ENCODE results near the gene IER2. TPM values are rescaled to one million over a fixed set of nuclear protein-coding genes. Genes with fewer than 3 reads are reported as not detected.

IER2 gene, protein sequence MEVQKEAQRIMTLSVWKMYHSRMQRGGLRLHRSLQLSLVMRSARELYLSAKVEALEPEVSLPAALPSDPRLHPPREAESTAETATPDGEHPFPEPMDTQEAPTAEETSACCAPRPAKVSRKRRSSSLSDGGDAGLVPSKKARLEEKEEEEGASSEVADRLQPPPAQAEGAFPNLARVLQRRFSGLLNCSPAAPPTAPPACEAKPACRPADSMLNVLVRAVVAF
- total RNA-seq (2014; rRNA removed; shearing (Covaris generic); ENCODE audit: low replicate concordance): 39.0 and 80.1 TPM in 2 replicates

DNA sequence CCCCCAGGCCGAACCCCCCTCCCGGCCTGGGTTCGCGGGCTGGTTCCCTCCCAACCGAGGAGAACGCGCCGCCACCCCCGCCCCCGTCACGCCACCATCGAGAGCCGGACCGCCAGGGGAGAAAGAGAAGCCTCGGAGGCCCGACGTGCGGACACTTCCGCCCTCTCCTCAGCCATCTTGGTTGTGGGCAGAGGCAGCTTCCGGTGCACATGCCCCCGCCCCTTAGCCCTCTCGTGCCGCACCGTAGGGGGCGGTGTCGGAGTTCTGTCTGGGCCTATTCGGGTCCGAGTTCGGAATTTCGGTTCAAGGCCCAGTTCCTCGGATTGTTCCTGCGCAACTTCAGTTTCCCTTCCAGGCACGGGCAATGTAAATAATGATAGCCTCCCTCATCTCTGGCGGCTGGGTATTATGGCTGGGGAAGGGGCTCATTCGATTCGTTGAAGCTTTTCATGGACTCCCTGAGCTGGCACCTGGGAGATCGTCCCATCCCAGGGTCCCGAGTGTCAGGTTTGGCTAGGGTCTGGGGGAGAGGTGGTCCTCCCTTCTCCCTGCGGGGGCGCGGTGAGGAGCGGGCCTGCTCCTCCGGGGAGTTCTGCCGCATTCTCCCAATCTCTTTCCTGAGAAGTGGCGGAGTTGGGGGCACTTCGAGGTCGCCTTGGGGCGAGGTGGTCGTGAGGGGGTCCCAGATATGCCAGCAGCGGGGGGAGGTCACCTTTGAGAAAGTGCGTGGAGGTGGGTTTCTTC is at the start of gene IER2, which contains the start of gene STX10:
Gene IER2 (plus strand): TSS at position 225 of the 744 bp plus-strand sequence. CDS start 2,776 bp downstream, outside the sequence.
Gene STX10 (minus strand): TSS at position 189 of the 744 bp plus-strand sequence. CDS start 202 bp downstream, outside the sequence.
- Histone ChIP-seq H3K9me3 (no peaks in the 10 kb centered on the region), H3K4me3 (peak within 1 kb of the TSS; percentile 92), H3K36me3 (peaks cover 52% of the 10 kb centered on the region), H3K27me3 (no peaks in the 10 kb centered on the region)
- peak; percentile 100 for DNase-seq

DNA sequence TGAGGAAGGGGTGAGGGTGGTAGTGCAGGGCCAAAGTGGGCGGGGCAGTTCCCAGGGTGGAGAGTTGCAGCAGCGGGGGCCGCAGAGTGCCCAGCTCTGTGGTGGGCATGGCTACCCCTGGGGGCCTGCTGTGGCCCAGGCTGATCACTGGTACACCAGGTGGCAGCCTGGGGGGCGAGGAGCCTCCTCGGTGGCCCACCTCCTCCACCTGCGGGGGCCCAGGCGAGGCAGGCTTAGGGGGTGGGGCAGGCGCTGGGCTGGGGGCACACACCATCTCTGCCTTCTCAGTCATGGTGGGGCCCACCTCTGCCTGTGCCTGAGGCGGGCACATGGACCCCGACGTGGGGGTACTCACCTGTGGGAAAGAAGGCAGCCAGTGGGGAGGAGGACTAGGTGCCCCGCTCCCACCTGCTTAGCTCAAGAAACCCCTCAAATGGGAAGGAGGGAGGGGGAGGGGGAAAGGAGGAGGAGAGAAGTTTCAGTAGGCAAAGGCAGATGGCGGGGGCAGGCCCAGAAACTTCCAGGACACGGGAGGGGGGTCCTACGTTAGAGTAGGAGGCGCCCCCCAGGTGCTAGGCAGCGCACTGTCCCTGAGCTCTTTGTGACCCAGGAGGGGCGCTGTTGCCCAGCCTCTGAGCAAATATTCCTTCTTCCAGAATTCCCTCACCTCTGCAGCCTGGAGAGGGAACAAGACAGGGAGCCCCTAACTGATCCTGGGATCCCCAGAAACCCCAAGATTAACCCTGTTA is 49.2 kb upstream of the IER2 start:
- Histone ChIP-seq H3K27me3 (no peaks in the 10 kb centered on the region), H3K36me3 (peaks cover 65% of the 10 kb centered on the region), H3K4me3 (no peak overlapping the region), H3K9me3 (no peaks in the 10 kb centered on the region)
- no peak for DNase-seq

DNA sequence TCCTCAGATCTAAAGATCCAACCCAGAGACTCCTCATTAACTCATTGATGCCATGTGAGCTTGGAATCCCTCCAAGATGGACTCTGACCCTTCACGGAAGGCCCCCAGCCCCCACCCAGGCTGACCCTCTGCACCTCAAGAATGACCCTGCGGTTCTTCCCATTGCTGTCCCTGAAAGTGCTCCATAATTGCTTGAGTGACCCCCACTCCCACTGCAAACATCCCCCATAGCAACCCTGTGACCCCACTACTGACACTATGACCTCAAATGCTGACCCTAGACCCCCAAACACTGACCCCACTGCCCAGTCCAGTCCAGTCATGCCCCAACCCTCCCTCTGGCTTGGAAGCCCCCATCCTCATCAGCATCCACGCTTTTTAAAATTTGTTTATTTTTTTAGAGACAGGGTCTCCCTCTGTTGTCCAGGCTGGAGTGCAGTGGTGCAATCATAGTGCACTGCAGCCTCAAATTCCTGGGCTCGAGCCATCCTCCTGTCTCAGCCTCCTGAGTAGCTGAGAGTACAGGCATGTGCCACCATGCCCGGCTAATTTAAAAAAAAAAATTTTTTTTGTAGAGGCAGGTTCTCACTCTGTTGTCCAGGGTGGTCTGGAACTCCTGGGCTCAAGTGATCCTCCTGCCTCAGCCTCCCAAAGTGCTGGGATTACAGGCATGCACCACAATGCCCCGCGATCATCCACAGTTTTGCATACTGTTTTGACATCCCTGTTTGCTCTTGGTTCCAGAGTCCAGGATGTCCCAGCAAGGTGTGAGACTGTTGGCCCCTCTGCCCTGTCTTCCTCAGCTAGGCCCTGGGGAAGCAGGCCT is 48.4 kb upstream of the IER2 start:
- H3K4me3 ChIP-seq: no peak overlapping the region
- DNase-seq: no peak
- H3K9me3 ChIP-seq: no peaks in the 10 kb centered on the region

DNA sequence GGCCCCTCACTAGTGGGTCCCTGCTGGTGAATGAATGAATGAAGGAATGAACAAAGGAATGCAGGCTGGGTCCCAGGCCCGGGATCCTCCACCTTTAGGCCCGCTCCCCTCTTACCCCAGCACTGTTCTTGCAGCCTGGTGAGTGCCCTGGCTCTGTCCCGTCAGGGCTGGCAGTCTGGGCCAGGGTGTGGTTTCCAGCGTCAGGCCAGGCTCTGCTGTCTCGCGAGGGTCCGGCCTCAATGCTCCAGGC is 47.9 kb upstream of the IER2 start:
- Histone ChIP-seq H3K27me3 (no peaks in the 10 kb centered on the region), H3K4me3 (no peak overlapping the region), H3K9me3 (no peaks in the 10 kb centered on the region), H3K36me3 (peaks cover 71% of the 10 kb centered on the region)
- DNase-seq: no peak

More for the DNA sequence above, 48.4 kb upstream of the IER2 start:
- no peaks in the 10 kb centered on the region for H3K27me3 ChIP-seq
- peaks cover 69% of the 10 kb centered on the region for H3K36me3 ChIP-seq

DNA sequence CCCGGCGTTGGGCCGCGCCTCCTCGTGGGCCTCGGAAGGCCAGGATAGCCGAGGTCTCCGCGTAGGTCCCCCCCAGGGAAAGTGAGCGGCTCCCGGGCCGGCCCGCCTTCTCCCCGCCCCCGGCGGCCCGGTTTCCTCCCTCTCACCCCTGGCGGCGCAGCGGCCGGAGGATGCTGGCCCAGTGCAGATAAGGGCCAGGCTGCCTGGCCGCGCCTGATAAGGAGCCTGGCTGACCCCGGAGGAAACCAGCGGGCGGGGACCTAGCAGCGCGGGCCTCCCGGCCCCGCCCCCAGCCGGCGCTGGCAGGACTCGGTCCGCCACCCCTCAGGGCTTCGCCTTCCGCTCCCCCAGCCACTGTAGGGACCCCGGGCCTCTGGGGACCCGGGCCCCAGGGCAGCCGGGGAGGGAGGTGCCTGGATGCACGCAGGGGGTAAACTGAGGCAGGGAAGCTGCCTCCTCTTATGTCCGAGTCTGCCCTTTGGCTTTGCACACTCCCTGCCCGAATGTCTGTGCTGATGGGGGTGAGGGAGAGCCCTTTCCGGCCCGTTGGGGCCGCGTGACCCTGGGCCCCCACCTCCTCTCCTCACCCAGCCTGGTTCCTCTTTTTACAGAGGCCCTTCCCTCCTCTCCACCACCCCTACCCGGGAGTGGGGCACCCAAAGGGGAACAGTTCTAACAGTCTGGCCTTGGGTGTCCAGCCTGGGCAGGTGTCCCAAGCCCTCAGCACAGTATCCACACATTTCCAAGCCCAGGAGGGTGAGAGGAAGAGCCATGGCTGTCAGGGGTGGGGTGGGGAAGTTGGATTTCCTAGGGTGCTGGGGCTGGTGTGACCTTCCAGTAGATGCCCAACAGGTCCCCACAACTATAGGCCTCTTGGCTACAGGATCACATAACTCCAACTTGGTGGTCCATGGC is 47.3 kb upstream of the IER2 start, which contains the start of gene LYL1:
Gene LYL1 (minus strand): TSS at position 193 of the 915 bp plus-strand sequence. CDS start 1,687 bp downstream, outside the sequence.
- Histone ChIP-seq H3K9me3 (no peaks in the 10 kb centered on the region), H3K27me3 (no peaks in the 10 kb centered on the region), H3K36me3 (peaks cover 73% of the 10 kb centered on the region), H3K4me3 (no peak within 1 kb of the TSS)
- DNase-seq: no peak

DNA sequence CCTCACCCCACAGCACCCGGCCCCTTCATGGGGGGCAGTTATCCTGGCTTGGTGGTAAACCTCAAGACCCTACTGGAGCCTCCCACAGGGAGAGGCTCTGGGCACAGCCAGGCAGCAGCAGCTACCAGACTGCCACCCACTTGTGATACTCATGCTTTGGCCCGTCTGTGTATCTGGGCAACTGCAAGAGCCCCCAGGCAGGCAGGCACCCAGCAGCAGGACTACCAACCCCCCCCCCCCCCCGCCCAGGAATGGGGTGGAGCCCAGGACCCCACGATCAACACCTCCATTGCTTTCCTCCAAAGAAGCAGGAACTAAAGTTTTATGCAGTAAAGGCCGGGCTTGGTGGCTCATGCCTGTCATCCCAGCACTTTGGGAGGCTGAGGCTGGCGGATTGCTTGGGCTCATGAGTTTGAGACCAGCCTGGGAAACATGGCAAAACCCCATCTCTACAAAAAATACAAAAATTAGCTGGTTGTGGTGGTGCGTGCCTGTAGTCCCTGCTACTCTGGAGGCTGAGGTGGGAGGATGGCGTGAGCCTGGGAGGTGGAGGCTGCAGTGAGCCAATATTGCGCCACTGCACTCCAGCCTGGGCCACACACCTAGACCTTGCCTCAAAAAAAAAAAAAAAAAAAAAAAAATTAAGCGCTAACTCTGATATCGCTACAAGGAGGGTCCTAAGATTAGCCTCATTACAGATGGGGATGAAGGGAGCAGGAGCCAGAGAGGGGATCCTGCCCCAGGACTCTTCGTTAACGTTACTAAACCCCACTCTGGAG is 46.4 kb upstream of the IER2 start:
- H3K9me3 ChIP-seq: no peaks in the 10 kb centered on the region
- no peak overlapping the region for H3K4me3 ChIP-seq
- no peak for DNase-seq
- H3K36me3 ChIP-seq: peaks cover 75% of the 10 kb centered on the region
- H3K27me3 ChIP-seq: no peaks in the 10 kb centered on the region

DNA sequence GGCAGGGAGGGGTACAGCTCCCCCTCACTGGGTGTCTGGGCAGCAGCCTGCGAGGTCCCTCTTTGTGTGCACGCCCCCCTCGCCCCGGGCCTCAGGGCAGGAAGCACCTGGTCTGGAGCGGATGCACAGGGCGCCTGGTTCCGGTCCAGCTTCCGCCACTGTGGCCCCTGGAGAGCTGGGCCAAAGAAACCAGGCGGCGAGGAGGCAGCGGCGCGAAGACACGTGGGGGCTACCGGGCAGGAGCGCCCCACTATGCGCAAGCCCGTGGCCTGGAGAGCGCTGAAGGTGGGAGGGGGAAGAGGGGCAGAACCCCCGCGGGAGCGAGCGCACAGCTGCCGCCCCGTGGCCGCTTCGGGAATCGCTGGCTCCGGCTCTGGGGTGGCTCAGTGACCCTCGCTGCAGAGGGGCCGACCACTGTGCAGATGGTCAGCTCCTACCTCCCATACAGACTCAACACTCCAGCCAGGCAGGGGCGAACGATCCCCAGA is 45.8 kb upstream of the IER2 start:
- no peaks in the 10 kb centered on the region for H3K9me3 ChIP-seq
- H3K27me3 ChIP-seq: no peaks in the 10 kb centered on the region
- DNase-seq: no peak
- no peak overlapping the region for H3K4me3 ChIP-seq
- H3K36me3 ChIP-seq: peaks cover 77% of the 10 kb centered on the region

DNA sequence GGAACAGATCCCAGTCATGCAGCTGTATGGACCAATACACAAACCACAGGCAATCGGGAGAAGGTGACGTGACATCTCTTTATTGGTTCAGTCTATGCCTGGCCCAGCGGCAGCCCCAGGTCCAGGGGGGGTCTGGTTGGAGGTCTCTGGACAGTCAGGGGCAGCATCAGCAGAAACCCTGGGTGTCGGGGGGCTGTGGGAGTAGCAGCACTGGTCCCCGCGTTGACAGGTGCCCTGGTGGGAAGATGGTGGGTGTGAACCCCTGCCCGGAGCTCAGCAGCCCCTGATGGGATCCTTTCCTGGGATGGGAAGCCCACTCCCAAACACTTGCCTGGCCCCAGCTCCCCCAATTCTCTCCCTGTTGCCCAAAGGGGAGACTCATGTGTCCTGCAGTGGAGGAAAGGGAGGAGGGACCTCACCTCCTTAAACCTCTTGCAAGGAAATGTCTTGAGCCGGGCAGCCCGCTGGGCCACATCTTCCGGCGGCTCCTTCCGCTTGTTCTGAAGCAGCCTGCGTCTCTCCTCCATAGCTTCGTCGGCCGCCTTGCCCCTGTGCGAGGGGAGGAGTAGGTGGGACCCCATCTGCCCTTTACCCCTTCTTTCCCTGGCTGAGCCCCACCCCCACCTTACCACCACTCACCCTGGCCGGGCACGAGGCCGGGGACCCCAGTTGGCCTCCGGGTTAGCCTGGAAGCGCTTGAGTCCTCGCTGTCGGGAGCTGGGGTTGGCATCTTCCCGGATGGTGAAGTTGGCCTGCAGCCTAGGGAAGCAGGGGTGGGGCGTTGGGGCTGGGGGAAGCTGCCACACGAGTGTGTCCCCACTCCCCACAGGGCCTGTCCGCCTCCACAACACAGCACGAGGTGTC is 45.1 kb upstream of the IER2 start:
- H3K4me3 ChIP-seq: no peak overlapping the region
- DNase-seq: no peak
- no peaks in the 10 kb centered on the region for H3K27me3 ChIP-seq
- peaks cover 78% of the 10 kb centered on the region for H3K36me3 ChIP-seq
- H3K9me3 ChIP-seq: no peaks in the 10 kb centered on the region

DNA sequence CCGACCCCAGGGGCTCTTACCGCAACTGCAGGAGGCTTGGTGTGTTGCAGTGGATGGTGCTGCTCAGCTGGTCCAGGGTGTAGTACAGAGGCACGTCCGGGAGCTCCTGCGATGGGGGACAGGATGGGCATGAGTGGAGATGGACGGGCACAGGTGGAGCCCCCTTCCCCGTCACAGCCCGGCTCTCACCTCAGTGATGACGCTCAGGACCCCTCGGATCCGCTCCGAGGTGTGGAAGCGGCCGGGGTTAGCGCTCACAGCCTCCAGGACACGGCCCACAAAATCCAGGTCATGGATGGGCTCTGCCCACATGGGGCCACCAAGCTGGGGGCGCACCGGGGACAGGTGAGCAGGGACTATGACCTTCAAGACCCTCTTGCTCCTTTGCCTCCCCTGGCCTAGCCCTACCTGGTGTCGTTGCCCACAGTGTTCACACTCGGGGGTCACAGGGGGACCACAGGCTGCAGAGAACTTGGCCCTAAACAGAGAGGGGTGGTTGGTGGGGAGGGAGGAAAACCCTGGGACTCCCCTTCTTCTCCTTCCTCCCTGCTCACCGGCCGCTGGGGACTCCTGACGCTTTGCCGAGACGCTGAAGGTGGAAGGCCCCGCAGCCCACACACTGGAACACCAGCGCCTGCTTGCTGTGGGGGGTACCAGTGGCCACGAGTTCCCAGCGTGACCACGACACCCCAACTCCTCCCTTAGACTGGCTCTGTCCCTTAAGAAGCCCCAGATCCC is 40.7 kb upstream of the IER2 start:
- no peaks in the 10 kb centered on the region for H3K27me3 ChIP-seq
- no peaks in the 10 kb centered on the region for H3K9me3 ChIP-seq
- no peak overlapping the region for H3K4me3 ChIP-seq
- H3K36me3 ChIP-seq: peaks cover 89% of the 10 kb centered on the region
- no peak for DNase-seq

DNA sequence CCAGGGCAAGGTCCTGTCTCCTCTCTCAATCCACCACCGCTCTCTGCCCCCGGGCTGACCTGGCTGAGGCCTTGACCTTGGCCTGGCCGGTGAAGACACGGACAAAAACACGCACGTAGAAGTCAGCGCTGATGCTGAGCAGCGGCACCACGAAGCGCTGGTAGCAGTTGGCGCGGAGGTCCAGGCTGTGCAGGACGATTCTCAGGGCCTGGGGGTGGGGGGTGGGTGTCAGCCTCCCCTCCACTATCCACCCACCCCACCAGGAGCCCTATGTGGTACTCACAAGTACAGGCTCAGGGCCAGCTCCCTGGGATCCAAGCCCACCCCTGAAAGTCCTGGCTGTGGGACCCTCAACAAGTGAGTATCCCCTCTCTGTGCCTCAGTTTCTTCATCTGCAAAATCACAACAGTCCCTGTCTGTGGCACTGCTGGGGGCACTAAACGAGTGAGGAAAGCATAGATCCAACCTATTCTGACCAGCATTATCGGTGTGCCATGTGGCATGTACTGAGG is 40.1 kb upstream of the IER2 start:
- Histone ChIP-seq H3K27me3 (no peaks in the 10 kb centered on the region), H3K4me3 (no peak overlapping the region), H3K9me3 (no peaks in the 10 kb centered on the region), H3K36me3 (peaks cover 89% of the 10 kb centered on the region)
- no peak for DNase-seq

DNA sequence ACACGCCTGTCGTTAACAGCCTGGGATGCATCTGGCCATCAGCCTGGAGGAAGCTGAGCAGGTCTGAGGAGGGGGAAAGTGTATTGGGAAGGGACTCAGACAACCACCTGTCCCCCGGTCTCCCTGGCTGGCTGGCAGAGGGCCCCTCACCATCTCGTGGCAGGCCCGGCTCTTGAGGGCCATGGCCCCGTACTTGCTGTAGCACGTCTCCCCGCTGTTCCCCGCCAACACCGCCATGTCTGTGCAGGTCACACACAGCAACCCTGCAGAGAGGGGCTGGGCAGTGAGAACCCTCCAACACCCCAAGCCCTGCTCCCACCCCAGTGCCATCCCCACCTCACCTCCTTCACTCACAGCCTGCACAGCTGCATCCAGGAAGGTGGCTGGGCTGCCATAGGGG is 37.7 kb upstream of the IER2 start:
- no peak for DNase-seq

DNA sequence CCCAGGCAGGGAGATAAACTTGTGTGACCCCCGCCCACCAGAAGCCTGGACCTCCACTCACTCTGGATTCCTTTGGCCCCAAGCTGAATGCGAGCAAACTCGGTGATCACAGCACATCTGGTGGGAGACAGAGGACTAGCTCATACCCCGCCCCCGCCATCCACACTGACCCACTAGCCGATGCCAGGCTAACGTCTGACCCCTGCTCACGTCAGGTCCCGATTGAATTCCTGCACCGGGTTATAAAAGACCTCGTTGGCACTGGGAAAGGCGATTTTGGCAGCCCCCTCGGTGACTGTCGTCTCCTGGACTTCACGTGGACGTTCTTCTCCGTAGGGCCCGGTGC is 34.3 kb upstream of the IER2 start:
- H3K9me3 ChIP-seq: no peaks in the 10 kb centered on the region
- H3K27me3 ChIP-seq: no peaks in the 10 kb centered on the region
- peaks cover 65% of the 10 kb centered on the region for H3K36me3 ChIP-seq
- peak overlapping the region; percentile 96 for H3K4me3 ChIP-seq
- DNase-seq: peak; percentile 67

More for the DNA sequence above, 37.7 kb upstream of the IER2 start:
- H3K36me3 ChIP-seq: peaks cover 79% of the 10 kb centered on the region
- no peaks in the 10 kb centered on the region for H3K27me3 ChIP-seq
- H3K9me3 ChIP-seq: no peaks in the 10 kb centered on the region
- no peak overlapping the region for H3K4me3 ChIP-seq
